ENCODE results near the gene TIE1. TPM values are rescaled to one million over a fixed set of nuclear protein-coding genes. Genes with fewer than 3 reads are reported as not detected.

TIE1 gene
- total and polyA plus RNA-seq, 9 of the 15 experiments (the other 6 are each of a cell fraction or from before 2014, with no cell fraction given) = 0.07 to 0.49 (median 0.14) TPM; not detected in 4

DNA sequence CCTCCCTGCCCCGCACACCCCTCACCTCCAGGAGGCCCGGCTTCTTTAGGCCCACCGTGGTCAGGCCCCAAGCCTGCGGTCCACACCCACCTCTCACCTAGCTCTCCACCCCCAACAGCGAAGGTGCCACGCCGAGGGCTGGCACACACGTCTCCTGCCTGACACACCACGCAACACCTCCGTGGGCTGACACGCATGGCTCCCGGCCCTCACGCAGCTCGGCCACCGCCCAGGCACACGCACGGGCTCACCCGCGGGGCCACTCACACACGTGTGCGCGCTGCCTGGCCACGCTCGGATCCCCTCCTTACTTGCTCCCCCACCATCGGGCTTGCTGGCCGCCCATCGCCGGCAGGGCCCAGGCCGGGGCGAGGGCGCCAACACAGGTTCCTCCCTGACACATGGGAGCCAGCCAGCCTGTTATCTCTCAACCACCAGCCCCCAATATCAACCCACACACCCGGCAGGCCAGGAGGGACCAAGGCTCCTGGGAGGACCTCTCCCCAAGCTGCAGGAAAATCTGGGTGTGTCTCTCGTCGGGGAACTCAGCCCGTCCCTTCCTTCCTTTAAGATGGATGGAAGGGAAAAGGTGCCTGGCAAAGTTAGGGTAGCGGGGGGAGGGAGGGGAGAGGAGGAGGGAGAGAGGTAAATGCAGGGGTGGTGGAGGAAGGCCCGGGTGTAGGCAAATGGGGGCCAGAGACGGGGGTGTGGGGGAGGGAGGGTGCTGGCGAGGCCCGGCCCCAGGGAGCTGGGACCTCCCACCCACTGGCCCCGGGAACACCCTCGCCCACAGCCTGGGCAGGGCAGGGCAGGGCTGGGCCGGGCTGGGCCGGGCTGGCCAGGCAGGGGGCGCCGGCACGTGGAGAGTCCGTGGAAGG, 66.5 kb downstream of the TIE1 start (continued):
- TF ChIP-seq ZNF3 (CRISPR knock-in tag; IDR thresholded peaks at IDR 0.05) = no peak
- TF ChIP-seq NCOA2 (IDR thresholded peaks at IDR 0.05; ENCODE audit: partially characterized antibody in 2 of 2) = no peak
- no peak for TF ChIP-seq ADNP (tag; IDR thresholded peaks at IDR 0.05)
- TF ChIP-seq, protein P1, sequence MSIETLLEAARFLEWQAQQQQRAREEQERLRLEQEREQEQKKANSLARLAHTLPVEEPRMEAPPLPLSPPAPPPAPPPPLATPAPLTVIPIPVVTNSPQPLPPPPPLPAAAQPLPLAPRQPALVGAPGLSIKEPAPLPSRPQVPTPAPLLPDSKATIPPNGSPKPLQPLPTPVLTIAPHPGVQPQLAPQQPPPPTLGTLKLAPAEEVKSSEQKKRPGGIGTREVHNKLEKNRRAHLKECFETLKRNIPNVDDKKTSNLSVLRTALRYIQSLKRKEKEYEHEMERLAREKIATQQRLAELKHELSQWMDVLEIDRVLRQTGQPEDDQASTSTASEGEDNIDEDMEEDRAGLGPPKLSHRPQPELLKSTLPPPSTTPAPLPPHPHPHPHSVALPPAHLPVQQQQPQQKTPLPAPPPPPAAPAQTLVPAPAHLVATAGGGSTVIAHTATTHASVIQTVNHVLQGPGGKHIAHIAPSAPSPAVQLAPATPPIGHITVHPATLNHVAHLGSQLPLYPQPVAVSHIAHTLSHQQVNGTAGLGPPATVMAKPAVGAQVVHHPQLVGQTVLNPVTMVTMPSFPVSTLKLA (conservative IDR thresholded peaks at IDR 0.05) = peak; percentile 83 to 90
- TF ChIP-seq DDX20 (tag; IDR thresholded peaks at IDR 0.05; ENCODE audit: low read depth) = no peak
- peak in 1 of 2 experiments; percentile 83; a peak in 2 of 4 replicates for TF ChIP-seq HDAC1 (IDR thresholded peaks at IDR 0.05)
- TF ChIP-seq, protein P2, sequence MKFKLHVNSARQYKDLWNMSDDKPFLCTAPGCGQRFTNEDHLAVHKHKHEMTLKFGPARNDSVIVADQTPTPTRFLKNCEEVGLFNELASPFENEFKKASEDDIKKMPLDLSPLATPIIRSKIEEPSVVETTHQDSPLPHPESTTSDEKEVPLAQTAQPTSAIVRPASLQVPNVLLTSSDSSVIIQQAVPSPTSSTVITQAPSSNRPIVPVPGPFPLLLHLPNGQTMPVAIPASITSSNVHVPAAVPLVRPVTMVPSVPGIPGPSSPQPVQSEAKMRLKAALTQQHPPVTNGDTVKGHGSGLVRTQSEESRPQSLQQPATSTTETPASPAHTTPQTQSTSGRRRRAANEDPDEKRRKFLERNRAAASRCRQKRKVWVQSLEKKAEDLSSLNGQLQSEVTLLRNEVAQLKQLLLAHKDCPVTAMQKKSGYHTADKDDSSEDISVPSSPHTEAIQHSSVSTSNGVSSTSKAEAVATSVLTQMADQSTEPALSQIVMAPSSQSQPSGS (CRISPR knock-in tag; IDR thresholded peaks at IDR 0.05) = no peak
- TF ChIP-seq FOXJ3 (CRISPR knock-in tag; IDR thresholded peaks at IDR 0.05) = no peak
- TF ChIP-seq XRCC4 (IDR thresholded peaks at IDR 0.05; ENCODE audit: extremely low read depth, insufficient read depth, insufficient read length) = no peak
- peak; percentile 66; the same call in 1 of the 2 replicates for TF ChIP-seq CC2D1A (IDR thresholded peaks at IDR 0.05)
- no peak for TF ChIP-seq IRF2 (CRISPR knock-in tag; IDR thresholded peaks at IDR 0.05)
- no peak for TF ChIP-seq HEY1 (CRISPR knock-in tag; IDR thresholded peaks at IDR 0.05; ENCODE audit: borderline replicate concordance)
- no peak for TF ChIP-seq ZNF239 (CRISPR knock-in tag; IDR thresholded peaks at IDR 0.05)
- TF ChIP-seq ATF1 (CRISPR knock-in tag; IDR thresholded peaks at IDR 0.05) = no peak
- TF ChIP-seq ATF1 (tag; IDR thresholded peaks at IDR 0.05) = peak; percentile 21; the same call in 1 of the 2 replicates
- no peak for TF ChIP-seq HDAC8 (tag; IDR thresholded peaks at IDR 0.05)
- TF ChIP-seq HDAC2 (IDR thresholded peaks at IDR 0.05) = peak; percentile 56; the same call in 1 of the 2 replicates
- 0 out of 2 replicates have a peak, but pooled peaks have one; percentile 28 for TF ChIP-seq MYNN (IDR thresholded peaks at IDR 0.05)
- no peak for TF ChIP-seq MYNN (CRISPR knock-in tag; IDR thresholded peaks at IDR 0.05)
- TF ChIP-seq BRF1 (IDR thresholded peaks at IDR 0.05; ENCODE audit: borderline replicate concordance, extremely low read depth, insufficient read length) = no peak
- TF ChIP-seq, protein P3, sequence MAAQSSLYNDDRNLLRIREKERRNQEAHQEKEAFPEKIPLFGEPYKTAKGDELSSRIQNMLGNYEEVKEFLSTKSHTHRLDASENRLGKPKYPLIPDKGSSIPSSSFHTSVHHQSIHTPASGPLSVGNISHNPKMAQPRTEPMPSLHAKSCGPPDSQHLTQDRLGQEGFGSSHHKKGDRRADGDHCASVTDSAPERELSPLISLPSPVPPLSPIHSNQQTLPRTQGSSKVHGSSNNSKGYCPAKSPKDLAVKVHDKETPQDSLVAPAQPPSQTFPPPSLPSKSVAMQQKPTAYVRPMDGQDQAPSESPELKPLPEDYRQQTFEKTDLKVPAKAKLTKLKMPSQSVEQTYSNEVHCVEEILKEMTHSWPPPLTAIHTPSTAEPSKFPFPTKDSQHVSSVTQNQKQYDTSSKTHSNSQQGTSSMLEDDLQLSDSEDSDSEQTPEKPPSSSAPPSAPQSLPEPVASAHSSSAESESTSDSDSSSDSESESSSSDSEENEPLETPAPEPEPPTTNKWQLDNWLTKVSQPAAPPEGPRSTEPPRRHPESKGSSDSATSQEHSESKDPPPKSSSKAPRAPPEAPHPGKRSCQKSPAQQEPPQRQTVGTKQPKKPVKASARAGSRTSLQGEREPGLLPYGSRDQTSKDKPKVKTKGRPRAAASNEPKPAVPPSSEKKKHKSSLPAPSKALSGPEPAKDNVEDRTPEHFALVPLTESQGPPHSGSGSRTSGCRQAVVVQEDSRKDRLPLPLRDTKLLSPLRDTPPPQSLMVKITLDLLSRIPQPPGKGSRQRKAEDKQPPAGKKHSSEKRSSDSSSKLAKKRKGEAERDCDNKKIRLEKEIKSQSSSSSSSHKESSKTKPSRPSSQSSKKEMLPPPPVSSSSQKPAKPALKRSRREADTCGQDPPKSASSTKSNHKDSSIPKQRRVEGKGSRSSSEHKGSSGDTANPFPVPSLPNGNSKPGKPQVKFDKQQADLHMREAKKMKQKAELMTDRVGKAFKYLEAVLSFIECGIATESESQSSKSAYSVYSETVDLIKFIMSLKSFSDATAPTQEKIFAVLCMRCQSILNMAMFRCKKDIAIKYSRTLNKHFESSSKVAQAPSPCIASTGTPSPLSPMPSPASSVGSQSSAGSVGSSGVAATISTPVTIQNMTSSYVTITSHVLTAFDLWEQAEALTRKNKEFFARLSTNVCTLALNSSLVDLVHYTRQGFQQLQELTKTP (IDR thresholded peaks at IDR 0.05; ENCODE audit: low read depth in 1 of 2, partially characterized antibody in 2 of 2) = no peak
- no peak for TF ChIP-seq SPI1 (IDR thresholded peaks at IDR 0.05; ENCODE audit: borderline replicate concordance, low read depth, low read length)
- TF ChIP-seq ZNF165 (CRISPR knock-in tag; IDR thresholded peaks at IDR 0.05; ENCODE audit: borderline replicate concordance) = no peak; the same call in 1 of the 2 replicates
